Measurements from ENCODE around the gene MVK.

MVK gene

DNA sequence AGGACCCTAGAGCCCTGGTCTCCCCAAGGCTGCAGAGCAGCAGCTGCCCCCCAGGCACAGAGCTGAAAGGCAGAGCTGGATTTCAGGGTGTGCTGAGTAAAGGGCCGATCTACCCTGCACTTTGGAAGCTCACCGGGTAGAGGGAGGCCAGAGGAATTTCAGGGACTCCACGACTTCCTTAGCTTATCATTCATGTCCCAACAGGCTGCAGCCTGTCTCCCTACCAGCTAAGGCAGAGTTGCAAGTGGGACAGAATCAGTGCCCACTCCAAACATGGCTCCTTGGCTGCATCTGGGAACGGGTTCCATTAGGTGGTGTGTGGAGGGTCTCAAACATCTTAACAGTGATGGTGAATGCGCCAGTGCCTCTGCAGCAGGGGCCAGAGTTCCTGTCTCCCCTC, 27.8 kb upstream of the MVK start:
- no peak for DNase-seq

DNA sequence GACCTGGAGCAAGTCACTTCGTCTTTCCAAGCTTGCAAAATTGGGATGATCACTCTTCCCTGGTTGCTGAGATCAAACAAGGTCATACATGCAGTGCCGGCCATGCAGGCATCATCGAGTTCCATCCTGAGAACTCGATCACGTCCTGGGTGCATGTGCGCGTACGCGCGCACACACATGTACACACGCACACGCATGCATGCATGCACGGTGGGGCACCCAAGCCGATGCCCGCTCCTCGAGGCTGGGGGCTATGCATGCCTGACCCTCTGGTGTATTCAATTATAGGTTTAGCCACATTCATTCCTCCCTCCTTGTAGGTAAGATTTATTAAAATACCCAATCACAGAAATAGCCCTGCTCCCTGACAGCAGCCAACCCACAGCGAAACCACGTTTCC, 26.3 kb upstream of the MVK start:
- DNase-seq = no peak

- DNase-seq = no peak
These were observed 25.3 kb upstream of the MVK start for GRCh38 chr12:109548258-109548657.

- no peak for DNase-seq
These were observed 23.9 kb upstream of the MVK start for GRCh38 chr12:109549613-109550270.

DNA sequence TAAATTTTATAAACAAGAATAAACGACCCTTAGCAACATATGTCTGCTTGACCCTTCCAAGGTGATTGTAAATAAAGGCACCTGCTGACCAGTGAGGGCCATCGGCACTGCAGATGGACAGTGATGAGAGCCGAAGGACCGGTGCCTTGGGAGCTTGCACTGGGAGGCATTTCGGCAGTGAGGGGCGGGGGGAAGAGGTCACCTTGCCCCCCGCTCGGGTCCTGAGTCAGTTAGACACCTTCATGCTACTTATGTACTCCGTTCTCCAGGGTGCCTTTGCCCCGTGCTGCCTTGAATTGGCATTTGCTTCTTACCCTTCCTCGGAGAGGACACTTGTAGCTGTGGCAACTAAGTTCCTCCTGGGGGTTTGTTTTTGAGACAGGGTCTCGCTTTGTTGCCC, 23.3 kb upstream of the MVK start:
- DNase-seq = no peak

- no peak for DNase-seq
These were observed 22.5 kb upstream of the MVK start for GRCh38 chr12:109551108-109551507.

DNA sequence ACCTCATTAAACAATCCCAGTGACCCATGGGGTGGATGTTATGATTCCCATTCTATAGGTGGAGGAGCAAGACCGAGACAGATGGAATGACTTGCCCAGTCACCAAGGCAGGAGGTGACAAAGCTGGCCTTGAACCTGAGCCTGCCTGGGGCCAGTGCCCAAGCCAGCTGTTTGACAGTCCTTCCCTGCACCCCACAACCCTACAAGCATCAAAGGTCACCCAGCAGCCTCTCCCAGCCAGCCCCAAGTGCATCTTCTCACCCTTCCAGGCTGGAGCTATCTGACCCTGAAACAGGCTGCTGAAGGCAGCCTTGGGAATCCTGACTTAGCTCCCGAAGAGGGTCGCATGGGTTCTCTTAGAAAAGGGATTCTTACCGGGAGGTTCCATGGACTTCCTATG, 20.6 kb upstream of the MVK start:
- no peak for DNase-seq

DNA sequence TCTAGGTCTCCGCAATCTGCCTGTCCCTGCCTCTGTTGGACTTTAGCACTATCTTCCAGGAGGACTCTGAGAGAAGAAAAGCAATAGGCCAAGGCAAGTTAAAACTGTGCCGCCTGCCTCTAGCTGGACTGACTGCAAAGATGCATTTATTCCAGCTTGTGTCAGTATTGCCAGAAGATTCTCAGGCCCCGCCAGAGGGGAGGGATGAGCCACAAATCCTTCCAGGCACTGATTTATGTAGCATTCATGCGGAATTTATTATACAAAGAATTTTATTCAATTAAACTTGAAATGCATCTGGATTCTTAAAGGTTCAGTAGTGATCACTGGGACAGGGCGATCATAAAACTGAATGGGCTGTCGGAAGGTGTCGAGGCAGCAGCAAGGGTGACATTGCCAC, 20.1 kb upstream of the MVK start:
- DNase-seq = no peak

DNA sequence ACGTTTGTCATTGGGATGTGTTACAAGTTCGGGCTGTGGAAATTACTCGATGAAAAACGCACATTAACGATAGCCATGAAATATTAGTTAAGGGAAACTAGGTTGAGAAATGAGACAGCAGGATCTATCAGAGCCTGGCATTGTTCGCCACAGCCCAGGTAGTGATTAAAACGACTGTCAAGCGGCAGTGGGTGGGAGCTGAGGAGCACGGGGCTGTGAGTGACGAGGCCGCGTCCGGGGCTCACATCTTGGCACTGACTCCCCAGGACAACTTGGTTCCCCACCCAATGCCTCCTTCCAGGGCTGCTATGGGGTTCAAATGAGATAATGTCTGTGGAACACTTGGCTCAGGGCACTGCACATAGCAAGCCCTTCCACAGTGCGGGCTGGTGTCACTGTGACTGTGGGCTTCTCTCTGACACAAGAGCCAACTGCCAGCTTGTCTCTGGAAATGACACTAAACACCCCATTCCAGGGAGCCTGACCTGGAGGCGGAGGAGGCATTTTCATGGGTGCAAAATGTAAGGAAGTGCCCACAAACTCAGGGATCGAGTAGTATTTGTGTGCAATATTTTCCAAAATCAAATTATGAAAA, 19.6 kb upstream of the MVK start:
- no peak for DNase-seq

GRCh38 chr12:109554761-109555160, 18.8 kb upstream of the MVK start:
- no peak for DNase-seq

DNA sequence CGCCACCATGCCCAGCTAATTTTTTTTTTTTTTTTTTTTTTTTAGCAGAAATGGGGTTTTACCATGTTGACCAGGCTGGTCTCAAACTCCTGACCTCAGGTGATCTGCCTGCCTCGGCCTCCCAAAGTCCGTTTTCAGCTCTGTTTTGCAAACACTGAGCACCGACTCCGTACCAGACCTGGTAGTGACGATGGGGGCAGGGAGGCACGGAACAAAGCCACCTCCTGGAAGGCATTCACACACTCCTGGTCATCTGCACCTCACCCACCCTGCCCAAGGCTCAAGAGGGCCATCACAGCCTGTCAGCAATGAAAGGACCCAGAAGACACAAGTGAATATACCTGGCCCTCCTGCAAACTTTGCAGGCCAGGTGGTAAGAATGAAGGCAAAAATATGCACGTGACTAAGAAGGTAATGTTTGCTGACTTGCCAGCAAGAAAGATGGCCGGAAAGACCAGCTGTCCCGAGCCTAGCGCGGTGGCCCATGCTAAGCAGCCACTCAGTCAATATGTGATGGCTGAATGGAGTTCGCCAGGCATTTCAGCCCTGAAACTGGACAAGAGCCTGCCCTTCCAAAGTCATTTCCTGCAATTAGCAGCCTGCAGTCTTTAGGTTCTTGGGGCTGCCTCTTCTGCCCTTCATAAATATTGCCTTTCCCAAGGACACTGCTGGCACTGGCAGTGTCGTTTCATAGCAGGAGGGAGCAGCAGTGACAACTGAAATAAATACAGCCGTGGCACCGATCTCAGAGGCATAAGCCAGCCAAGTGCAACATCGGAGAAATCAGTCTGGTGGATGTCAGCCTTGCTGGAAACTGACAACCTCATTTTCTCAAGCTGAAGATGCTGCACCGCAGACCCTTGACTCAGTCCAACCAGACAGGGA, 17.9 kb upstream of the MVK start:
- DNase-seq = no peak

GRCh38 chr12:109557200-109557599, 16.4 kb upstream of the MVK start:
- no peak for DNase-seq

DNA sequence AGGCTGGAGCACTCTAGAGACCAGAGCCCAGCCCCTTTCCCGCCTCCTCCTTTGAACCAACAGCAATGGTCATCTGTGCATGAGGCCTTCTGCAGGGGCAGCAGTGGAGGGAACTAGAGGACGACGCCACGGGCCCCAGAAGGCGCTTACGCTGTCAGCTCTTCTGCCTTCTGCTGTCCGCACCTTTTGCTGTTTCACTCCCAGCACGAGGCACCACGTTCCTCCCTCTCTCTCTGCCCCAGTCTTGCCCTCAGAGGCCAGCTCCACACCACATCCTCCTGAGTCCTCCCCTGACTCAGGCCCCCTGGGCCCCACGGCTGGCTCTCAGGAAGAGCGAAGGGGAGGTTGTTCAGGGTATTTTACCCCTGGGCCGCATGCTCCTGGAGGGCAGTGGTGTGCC, 15.8 kb upstream of the MVK start:
- no peak for DNase-seq

GRCh38 chr12:109558374-109559199, 15.0 kb upstream of the MVK start:
- DNase-seq = no peak

- DNase-seq = no peak
These were observed 14.4 kb upstream of the MVK start for GRCh38 chr12:109559200-109559505.

DNA sequence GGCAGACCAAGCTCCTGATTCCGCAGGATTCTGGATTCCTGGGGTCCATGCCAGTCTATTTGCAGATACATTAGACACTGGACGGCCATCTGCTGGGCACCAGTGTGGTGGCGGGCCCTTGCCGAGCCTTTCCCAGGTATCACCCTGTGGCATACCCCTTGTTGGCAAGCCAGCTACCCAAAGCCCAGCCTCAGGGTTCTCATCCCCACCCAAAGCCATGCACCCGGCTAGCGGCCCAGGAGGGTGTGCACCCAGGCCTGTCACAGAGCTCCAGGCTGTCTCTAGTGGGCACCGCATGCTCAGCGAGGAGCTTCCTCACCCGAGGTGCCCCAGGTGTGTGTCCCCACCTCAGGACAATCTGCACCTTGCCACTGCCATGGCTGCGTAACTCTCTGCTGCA, 14.0 kb upstream of the MVK start:
- DNase-seq = no peak

- DNase-seq = no peak
These were observed 12.5 kb upstream of the MVK start for GRCh38 chr12:109560867-109561710.

- DNase-seq = no peak
These were observed 11.9 kb upstream of the MVK start for GRCh38 chr12:109561711-109562030.

DNA sequence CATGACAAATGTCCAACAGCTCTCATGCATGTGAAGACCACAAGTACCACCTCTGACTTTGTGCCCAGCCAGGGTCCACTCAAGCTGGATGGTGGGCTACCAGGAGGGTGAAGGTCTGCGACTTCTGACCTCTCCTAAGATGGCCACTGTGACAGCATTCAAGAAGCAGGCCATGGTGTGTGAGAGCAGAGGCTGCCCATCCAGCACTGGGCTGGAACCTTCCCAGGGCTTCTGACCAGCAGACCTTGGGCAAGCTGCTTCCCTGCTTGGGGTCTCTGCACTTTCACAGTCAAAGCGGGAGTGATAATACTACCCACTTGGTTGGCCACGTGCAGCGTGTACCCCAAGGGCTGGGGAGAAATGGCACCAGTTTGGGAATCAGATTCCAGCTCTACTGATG, 10.7 kb upstream of the MVK start:
- DNase-seq = no peak

DNA sequence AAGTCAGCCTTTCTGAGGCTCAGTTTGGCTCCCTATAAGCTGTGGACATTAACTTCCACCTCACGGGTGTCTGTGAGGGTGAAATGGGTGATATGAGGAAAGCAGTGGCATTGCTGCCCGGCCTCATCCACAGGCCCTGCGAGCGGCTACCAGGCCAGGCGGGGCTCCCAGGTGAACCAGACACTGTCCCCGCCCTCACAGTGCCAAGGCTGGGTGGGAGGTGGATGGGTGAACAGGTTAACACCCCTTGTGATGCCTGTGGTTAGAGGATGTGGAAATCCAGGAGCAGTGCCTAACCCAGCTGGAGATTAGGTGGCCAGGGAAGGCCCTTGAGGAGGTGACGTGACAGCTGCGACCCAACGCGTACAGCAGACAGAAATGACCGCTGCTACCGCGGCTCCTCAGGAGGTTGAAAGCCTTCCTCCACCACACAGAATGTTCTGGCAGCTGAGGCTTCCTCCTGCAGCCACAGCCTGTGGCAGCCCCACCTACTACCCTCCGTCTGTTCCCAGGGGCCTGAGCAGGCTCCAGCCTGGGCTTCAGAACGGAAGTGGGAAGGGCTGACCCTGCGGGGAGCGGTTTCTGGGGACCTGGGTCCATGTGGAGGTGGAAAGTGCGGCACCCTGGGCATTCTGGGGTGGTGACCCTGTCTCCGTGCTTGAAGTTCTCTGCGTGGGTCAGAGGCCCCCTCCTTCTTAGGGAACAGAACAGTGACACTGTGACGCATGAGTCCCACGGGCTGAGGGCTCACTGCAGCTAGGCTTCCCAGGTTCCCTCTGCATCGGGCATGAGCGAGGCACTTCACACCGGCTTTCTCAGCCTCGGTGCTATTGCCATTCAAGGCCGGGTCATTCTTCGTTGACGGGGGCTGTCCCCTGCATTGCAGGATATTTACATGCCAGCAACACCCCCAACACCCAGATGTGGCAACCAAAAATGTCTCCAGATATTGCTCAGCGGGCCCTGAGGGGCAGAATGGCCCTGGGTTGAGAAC, 10.0 kb upstream of the MVK start:
- no peak for DNase-seq

- no peak for DNase-seq
These were observed 7.2 kb upstream of the MVK start for GRCh38 chr12:109566424-109566823.
